ENCODE results near the gene SHQ1.

DNA sequence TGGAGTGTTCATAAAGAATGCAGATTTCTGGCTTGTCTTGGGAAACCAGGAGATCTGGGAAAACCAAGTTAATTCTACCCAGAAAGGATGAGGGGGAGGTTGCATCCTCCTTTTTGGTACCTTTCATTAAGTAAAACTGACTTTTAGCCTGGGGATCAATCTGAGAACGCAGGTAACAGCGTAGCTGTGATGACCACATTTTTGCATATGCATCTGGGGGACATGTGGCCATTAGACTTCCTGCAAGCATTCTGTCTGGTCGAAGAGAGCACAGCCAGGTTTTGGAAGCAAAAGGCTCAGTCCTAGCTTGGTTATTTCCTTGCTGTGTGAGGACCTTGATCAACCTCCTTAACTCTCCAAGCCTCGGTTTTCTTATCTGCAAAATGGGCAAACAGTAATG is 145.2 kb downstream of the SHQ1 start:
- TF ChIP-seq, protein P1, sequence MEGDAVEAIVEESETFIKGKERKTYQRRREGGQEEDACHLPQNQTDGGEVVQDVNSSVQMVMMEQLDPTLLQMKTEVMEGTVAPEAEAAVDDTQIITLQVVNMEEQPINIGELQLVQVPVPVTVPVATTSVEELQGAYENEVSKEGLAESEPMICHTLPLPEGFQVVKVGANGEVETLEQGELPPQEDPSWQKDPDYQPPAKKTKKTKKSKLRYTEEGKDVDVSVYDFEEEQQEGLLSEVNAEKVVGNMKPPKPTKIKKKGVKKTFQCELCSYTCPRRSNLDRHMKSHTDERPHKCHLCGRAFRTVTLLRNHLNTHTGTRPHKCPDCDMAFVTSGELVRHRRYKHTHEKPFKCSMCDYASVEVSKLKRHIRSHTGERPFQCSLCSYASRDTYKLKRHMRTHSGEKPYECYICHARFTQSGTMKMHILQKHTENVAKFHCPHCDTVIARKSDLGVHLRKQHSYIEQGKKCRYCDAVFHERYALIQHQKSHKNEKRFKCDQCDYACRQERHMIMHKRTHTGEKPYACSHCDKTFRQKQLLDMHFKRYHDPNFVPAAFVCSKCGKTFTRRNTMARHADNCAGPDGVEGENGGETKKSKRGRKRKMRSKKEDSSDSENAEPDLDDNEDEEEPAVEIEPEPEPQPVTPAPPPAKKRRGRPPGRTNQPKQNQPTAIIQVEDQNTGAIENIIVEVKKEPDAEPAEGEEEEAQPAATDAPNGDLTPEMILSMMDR (IDR thresholded peaks at IDR 0.05), result no peak
- no peak for TF ChIP-seq POLR2A (IDR thresholded peaks at IDR 0.05)
